Spleen (tissue), 11 donors: ENCODE data around the gene FAM228B. TPM values are rescaled to one million over a fixed set of nuclear protein-coding genes. Genes with fewer than 3 reads are reported as not detected.
"Not testable (repeated sequence)": the region's sequence is repeated elsewhere in the genome, so short reads cannot be mapped to it uniquely, and the experiment has no call there.

ENCODE experiments used
- DNase-seq: peaks from one replicate; pipeline ENCODE4 v3.0.0-alpha.2; 2020
- H3K27ac ChIP-seq, 8 donors: fragments of 200-600 bp; sonication (generic) in 7 of 8; 1 replicate in 4 of 8; 2 replicates in 4 of 8; pipeline versions ENCODE4 v1.5.0 to v1.8.0; 2016 to 2021; ENCODE audit warnings: inconsistent platforms in 4 of 8, mild to moderate bottlenecking in 4 of 8, moderate library complexity in 1 of 8
- H3K27me3 ChIP-seq, 7 donors: fragments of 200-600 bp; sonication (generic) in 6 of 7; replicated peaks in 1 of 7; 1 replicate in 4 of 7; 2 replicates in 3 of 7; pipeline versions ENCODE4 v1.5.0 to v1.8.0; 2016 to 2021; ENCODE audit warnings: inconsistent platforms in 3 of 7, mild to moderate bottlenecking in 1 of 7
- H3K36me3 ChIP-seq, 6 donors: fragments of 200-600 bp; sonication (generic) in 5 of 6; 1 replicate in 4 of 6; 2 replicates in 2 of 6; pipeline versions ENCODE4 v1.5.0 to v1.8.0; 2016 to 2021; ENCODE audit warnings: inconsistent platforms in 2 of 6
- H3K4me1 ChIP-seq, 6 donors: fragments of 200-600 bp; sonication (generic) in 5 of 6; 1 replicate in 3 of 6; 2 replicates in 3 of 6; pipeline versions ENCODE4 v1.5.0 to v1.8.0; 2016 to 2021; ENCODE audit warnings: inconsistent platforms in 3 of 6
- H3K4me3 ChIP-seq, 8 donors: fragments of 200-600 bp; sonication (generic) in 7 of 8; 1 replicate in 4 of 8; 2 replicates in 4 of 8; pipeline versions ENCODE4 v1.5.0 to v1.8.0; 2016 to 2021; ENCODE audit warnings: inconsistent platforms in 4 of 8, mild to moderate bottlenecking in 4 of 8, moderate library complexity in 2 of 8
- H3K9me3 ChIP-seq, 8 donors: fragments of 200-600 bp; sonication (generic) in 7 of 8; 1 replicate in 4 of 8; 2 replicates in 4 of 8; pipeline versions ENCODE4 v1.5.0 to v1.8.0; 2016 to 2021; ENCODE audit warnings: inconsistent platforms in 4 of 8
- CTCF ChIP-seq, 11 experiments: fragments of 200-600 bp in 7 of 11; fragments of 450-650 bp in 4 of 11; sonication (generic) in 4 of 11; IDR thresholded peaks in 8 of 11; conservative IDR thresholded peaks in 3 of 11; 1 replicate in 7 of 11; 2 replicates in 4 of 11; pipeline versions ENCODE4 v1.4.0 to v1.8.0; 2016 to 2021; ENCODE audit warnings: antibody characterized with exemption in 11 of 11, inconsistent platforms in 4 of 11, mild to moderate bottlenecking in 1 of 11
- POLR2A ChIP-seq, 3 donors: fragments of 450-650 bp; IDR thresholded peaks; one replicate each; pipeline ENCODE4 v1.5.1; 2017; ENCODE audit warnings: antibody characterized with exemption in 3 of 3, mild to moderate bottlenecking in 1 of 3
- POLR2AphosphoS5 ChIP-seq, 3 donors: sonication (generic); formaldehyde crosslinking; IDR thresholded peaks; one replicate each; pipeline ENCODE4 v1.5.1; 2017; ENCODE audit warnings: antibody characterized with exemption in 3 of 3
- WGBS, 5 donors: extraction: QIAGEN DNeasy Blood & Tissue Kit in 3 of 5; methylation state at CpG; one replicate each; pipeline versions ENCODE4 v1.1.5 to v1.1.7; 2013 to 2018; 5-methylcytosine and 5-hydroxymethylcytosine counted together
- intact Hi-C: fragments of 100-400 bp; cut with DNase I; formaldehyde crosslinking; loops from one replicate; pipeline ENCODE4 v1.15.0; 2023; ENCODE audit warnings: low total_unique reads
- polyA plus RNA-seq, 3 donors: library from polyadenylated mRNA; stranded (reverse); fragments of 200-250 nt; gene quantifications; one replicate each; pipeline ENCODE4 v1.2.1, GENCODE V29; 2013
- total RNA-seq, 7 donors: library from RNA; depleted of rRNA in 3 of 7; stranded (reverse); fragments of >200 nt in 3 of 7; fragmentation: NEBNext Ultra II Directional in 4 of 7; extraction: Animal tissue kit (Norgen Biotek cat#: 25700) in 4 of 7; gene quantifications; one replicate each; pipeline versions ENCODE4 v1.1.0 to v1.2.1, GENCODE V29; 2016 to 2021
- donor health status: healthy with polysubstance abuse.
- donor health status: DM: no; HTN: no; CAD: no; lungs with moderate emphysema.
- donor health status: DM: no; HTN: no; CAD: no.
- donor health status: Bipolar disorder and iron deficiency.
- donor health status: healthy.
- donor health status: DM: no; HTN: no; CAD: no.
- donor health status: DM: yes; HTN: yes; CAD: no.

Gene FAM228B
- total and polyA plus RNA-seq, 10 donors: 12.8 to 37.7 (median 29.2) TPM

GRCh38 chr2:24105816-24106215 lies 17.5 kb upstream of the FAM228B start:
- DNase-seq: no peak
- no peaks in the 10 kb centered on the region for H3K4me1 ChIP-seq
- no peaks in the 10 kb centered on the region for H3K27me3 ChIP-seq
- peaks cover 0 to 38% (median 6%) of the 10 kb centered on the region in 6 donors for H3K36me3 ChIP-seq
- TF ChIP-seq CTCF (IDR thresholded peaks at IDR 0.05 in 8 of 11, conservative IDR thresholded peaks at IDR 0.05 in 3 of 11) (no peak), POLR2A (IDR thresholded peaks at IDR 0.05) (no peak)
- H3K4me3 ChIP-seq: no peak overlapping the region
- H3K9me3 ChIP-seq: peaks cover 0 to 33% (median 14%) of the 10 kb centered on the region in 8 donors
- intact Hi-C loops: no loop called here
- WGBS, 5 donors: 23 to 50% (median 49%) methylated on average over 2 of the region's 2 CpGs
- no peak overlapping the region for H3K27ac ChIP-seq

GRCh38 chr2:24106786-24107185 lies 16.5 kb upstream of the FAM228B start:
- no peak overlapping the region for H3K27ac ChIP-seq

GRCh38 chr2:24107336-24107735 lies 15.9 kb upstream of the FAM228B start:
- TF ChIP-seq POLR2AphosphoS5 (IDR thresholded peaks at IDR 0.05): no peak
- no peak for TF ChIP-seq POLR2A (IDR thresholded peaks at IDR 0.05)
- no peak for TF ChIP-seq CTCF (IDR thresholded peaks at IDR 0.05 in 8 of 11, conservative IDR thresholded peaks at IDR 0.05 in 3 of 11)
- H3K36me3 ChIP-seq: peaks cover 0 to 33% (median 3%) of the 10 kb centered on the region in 6 donors
- intact Hi-C loops: no loop called here
- DNase-seq: no peak
- H3K27ac ChIP-seq: no peak overlapping the region
- no peak overlapping the region for H3K4me3 ChIP-seq
- 41 to 100% (median 53%) methylated on average over 1 of the region's 1 CpG for WGBS, 5 donors
- H3K27me3 ChIP-seq: no peaks in the 10 kb centered on the region
- peaks cover 0 to 30% (median 14%) of the 10 kb centered on the region in 8 donors for H3K9me3 ChIP-seq
- no peaks in the 10 kb centered on the region for H3K4me1 ChIP-seq

More at GRCh38 chr2:24106786-24107185, 16.5 kb upstream of the FAM228B start:
- no peak overlapping the region for H3K4me3 ChIP-seq
- peaks cover 0 to 34% (median 6%) of the 10 kb centered on the region in 6 donors for H3K36me3 ChIP-seq
- TF ChIP-seq POLR2AphosphoS5 (IDR thresholded peaks at IDR 0.05): no peak
- no peak for TF ChIP-seq CTCF (IDR thresholded peaks at IDR 0.05 in 8 of 11, conservative IDR thresholded peaks at IDR 0.05 in 3 of 11)
- TF ChIP-seq POLR2A (IDR thresholded peaks at IDR 0.05): no peak
- no peaks in the 10 kb centered on the region for H3K4me1 ChIP-seq
- peaks cover 0 to 30% (median 14%) of the 10 kb centered on the region in 8 donors for H3K9me3 ChIP-seq
- intact Hi-C loops: no loop called here
- no peaks in the 10 kb centered on the region for H3K27me3 ChIP-seq
- DNase-seq: no peak

GRCh38 chr2:24109431-24109830 lies 13.8 kb upstream of the FAM228B start:
- H3K4me3 ChIP-seq, H3K27ac ChIP-seq, H3K4me1 ChIP-seq, DNase-seq, H3K27me3 ChIP-seq, intact Hi-C loops: not testable (repeated sequence)
- Histone ChIP-seq H3K36me3 (peaks cover 0 to 21% (median 0%) of the 10 kb centered on the region in 6 donors), H3K9me3 (peaks cover 0 to 34% (median 16%) of the 10 kb centered on the region in 8 donors)
- WGBS, 5 donors: 91 to 100% (median 95%) methylated on average over 1 of the region's 1 CpG
